Ecto neural progenitor cell (in vitro differentiated cells): ENCODE results near the gene TUBA1A.
"Not testable (repeated sequence)": the region's sequence is repeated elsewhere in the genome, so short reads cannot be mapped to it uniquely, and the experiment has no call there.

Experiments used
- DNase-seq: peaks from one replicate; pipeline ENCODE4 v3.0.0-alpha.2; 2018; ENCODE audit warnings: low spot score

TUBA1A gene

DNA sequence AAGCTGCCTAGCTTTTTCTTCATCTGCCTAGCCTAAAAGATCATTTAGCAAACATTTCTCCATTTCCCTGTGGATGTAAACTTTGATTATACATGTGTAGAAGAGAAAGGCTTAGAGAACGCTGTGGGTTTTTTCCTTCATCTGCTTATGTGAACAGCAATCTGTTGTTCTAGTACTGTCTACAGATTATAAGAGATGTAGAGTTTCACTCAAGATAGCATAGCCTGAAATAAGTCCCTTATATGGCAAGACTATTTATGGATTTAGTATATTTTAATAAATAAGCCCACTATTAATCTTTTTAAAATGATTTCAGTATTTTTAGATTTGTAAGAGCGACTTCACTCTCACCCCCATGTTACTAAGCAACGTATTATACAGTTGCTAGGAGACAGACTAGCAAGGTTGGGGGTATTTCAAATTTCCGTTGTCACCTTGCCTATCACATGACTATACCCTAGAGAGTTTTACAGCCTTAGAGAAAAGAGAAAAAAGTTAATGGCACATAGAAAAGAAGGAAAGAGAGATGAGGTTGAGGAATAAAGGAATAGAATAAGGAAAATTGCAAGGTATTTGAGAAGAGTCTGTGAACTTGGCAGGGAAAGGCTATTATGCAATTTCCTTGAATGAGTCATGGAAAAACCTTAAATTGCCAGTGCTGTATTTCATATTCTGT is 12.2 kb upstream of the TUBA1A start:
- no peak for DNase-seq

DNA sequence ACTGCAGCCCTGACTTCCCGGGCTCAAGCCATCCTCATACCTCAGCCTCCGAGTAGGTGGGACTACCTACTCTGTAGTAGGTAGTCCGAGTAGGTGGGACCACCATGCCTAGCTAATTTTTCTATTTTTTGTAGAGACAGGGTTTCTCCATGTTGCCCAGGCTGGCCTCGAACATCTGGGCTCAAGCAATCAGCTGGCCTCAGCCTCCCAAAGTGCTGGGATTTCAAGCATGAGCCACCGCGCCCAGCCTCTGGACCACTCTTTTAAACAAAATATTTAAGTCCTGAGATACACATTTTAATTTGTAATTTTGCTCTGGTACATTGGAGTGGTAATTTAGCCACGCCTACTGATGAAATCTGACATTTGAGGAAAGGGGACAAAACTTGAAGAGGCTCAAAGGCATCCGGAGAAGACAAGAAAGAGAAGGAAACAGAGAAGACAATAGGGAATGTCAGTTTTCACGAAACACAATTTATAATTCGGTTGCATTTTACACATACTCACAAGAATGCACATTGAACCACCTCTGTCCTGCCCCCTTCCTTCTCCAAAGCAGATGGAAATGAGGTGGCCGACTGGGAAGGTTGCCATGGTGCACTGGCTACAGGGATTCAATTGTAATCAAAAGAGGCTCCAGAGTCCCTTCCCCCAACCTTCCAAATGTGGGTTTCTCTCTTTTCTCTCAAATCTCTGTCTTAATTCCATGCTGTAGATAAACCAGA is 9.7 kb upstream of the TUBA1A start:
- DNase-seq: peak; percentile 68

DNA sequence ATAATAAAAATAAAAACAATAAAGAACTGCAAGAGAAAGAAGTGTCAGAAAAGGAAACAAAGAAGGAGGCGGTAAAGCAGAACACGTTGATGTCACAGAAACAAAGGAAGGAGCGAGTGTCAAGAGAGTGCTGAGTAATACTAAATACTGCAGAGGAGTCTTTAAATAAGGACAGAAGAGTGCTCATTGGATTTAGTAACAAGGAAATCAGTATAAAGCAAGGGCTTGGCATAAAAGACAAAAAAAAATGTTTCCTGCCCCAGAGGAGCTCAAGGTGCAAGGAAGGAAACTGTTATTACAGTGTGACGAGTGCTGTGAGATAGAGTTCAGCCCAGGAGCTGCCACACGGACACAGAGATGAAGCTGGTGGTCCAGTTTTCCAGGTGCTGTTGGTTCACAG is 8.4 kb upstream of the TUBA1A start:
- DNase-seq: no peak

DNA sequence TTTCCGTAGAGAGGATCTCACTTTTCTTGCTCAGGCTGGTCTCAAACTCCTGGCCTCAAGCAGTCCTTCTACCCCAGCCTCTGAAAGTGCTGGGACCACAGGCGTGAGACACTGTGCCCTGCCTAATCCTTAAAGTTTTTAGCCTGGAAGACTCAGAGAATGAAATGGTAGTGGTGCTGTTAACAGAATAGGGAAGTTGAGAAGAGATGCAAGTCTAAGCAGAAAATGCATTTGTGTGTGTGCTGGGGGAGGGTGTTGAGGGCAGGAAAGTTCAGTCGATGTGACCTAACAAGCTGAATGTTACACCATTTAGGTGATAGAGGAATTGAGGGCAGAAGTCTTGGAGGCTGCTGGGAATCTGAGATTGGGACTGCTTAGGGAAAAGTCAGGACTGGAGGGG is 6.9 kb upstream of the TUBA1A start:
- no peak for DNase-seq

DNA sequence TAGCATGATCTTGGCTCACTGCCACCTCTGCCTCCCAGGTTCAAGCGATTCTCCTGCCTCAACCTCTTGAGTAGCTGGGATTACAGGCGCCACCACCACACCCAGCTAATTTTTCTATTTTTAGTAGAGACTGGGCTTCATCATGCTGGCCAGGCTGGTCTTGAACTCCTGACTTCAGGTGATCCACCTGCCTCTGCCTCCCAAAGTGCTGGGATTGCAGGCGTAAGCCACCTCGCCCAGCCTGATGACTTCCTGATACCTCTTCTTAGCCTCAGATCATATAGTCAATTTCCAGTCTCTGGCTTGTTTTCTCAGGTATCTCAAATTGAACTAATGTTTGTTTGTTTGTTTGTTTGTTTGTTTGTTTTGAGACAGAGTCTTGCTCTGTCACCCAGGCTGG is 4.9 kb upstream of the TUBA1A start:
- not testable (repeated sequence) for DNase-seq

DNA sequence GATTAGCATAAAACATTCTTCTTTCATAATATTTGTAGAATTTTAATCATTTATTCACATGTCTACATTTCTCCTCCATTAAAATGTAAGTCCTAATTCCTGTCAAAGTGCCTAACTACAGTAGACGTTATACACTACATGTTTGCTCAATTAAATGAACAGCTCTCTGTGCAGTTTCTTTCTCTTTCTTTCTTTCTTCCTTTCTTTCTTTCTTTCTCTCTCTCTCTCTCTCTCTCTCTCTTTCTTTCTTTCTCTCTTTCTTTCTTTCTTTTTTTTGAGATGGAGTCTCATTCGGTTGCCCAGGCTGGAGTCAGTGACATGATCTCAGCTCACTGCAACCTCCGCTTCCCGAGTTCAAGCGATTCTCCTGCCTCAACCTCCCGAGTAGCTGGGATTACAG is 2.6 kb upstream of the TUBA1A start:
- DNase-seq: not testable (repeated sequence)

DNA sequence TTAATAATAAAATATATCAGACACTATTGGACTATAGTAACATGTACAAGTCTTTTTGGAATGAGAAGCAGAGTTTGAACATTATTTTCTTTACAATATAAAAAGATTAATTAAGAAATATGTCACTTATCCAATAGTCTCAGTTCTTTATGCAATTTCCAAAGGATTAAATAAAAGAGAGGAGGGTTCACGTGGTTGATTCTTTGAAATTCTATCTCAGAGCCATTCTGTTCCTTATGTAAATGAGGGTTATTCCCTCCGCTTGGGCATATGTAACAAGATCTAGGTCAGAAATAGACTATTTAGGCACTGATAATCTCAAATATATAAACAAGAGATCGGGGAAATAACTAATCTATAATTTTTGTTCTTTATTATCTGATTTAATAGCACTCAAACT is 2.1 kb upstream of the TUBA1A start:
- no peak for DNase-seq

DNA sequence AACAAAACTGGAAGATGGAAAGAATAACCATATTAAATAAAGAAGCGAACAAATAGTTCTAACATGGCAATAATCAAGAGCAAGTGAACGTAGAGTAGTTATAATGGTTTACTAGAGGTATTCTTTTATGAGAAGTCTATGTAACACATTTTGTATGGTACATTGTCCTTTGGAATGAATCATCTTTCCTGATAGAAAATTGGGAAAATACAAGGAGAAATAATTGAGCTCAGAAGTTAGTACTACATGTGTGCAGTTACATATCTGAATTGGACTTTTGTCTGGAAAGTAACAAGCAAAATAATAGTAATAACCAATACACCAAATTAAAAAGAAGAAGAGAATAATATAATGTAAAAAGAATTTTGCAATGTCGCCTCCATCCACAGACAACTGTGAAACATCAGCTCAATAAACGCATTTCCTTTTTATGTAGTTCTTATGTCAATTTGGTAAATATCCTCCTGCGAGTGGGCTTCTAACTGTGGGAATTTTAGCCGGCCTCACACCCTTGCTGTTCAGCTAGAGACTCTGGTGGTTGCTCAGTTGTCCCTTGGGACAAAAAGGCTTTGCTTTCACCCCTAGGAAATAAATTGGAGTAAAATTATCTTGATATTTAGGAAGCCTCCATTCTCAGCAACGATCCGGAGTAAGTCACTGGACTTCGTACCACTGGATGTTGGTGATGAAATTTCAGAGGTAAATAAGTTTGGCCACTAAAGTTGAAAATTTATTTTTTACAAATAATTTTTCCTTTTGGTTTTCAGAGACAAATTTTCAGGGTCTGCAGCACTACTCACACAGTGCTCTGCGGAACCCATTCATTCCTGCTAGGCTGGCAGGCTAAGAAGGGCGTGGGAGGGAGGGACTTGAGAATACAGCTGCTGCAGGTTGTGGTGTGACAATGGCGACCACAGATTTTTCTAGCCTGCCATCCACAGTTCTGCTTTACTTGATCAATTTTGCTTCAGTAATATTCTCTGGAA is 1.1 kb upstream of the TUBA1A start:
- DNase-seq: no peak

DNA sequence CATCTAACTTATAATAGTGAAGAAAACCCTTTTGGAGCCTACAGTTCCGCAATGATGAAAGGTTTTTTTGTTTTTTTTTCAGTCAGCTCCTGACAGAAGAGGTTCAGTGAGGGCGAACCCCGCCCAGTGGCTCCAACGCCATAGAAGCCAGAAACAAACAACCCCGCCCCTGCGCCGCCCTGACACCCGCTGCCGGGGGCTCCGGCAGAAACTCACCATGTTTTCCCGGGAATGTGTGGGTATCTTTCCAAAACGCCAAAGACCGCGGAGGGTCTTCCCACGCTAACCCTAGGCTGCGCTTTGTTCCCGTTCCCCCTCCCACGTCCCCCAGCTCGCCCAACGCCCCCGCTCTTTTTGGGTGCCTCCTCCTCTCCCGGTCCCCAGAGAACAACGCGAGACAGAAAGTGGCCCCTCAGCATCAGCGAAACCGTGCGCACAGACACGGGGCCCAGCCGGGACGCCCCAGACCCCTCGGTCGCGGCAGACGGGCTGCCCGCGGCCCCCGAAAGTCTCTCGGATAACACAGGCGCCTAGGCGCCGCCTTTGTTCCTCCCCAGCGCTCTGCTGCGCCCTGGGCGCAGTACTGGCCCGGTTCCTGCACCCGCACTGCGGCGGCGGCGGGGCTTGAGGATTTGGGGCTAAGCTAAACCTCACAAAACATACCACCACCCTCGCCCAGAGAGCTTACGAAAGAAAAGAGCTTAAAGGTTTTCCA is 522 bp downstream of the TUBA1A start:
- no peak for DNase-seq

DNA sequence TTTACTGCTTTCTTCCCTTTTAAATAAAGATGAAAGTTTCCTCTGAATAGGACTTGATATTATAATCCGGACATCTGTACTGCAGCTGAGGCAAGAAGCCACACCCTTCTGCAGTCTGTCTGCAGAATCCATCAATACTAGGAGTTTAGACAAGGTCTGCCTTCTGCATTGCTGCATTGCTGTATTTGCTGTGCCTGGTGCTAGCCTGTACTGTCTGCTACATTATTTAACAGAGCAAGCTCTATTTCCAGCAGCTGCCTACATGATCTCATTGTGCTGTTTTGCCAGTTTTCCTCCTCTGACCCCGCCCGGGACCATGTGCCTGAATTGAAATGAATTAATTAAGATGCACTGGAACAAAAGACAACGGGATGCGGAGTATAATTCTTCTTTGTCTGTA is 1.7 kb downstream of the TUBA1A start:
- no peak for DNase-seq

DNA sequence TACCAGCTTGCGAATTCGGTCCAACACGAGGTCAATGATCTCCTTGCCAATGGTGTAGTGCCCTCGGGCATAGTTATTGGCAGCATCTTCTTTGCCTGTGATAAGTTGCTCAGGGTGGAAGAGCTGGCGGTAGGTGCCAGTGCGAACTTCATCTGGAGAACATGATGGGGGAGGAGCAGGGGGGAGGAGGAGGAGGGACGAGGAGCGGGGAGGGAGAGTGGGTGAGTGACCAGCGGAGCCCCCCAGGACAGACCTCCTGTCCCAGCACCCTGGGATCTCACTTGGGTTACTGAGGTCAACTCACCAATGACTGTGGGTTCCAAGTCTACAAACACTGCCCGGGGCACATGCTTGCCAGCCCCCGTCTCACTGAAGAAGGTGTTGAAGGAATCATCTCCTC is 2.6 kb downstream of the TUBA1A start:
- DNase-seq: not testable (repeated sequence)

DNA sequence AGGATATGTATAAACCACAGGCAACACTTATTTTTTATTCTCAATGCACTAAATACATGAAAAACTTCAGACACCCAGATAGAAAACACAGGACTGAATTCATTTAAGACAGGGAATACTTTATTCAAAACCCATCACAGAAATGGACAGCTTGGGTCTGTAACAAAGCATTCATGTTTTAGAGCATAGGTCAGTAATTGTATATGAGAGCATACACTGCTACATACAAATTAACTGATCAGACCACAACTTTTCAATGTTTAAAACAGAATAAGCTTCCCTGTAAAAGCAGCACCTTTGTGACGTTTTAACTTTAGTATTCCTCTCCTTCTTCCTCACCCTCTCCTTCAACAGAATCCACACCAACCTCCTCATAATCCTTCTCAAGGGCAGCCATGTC is 4.2 kb downstream of the TUBA1A start:
- DNase-seq: not testable (repeated sequence)

DNA sequence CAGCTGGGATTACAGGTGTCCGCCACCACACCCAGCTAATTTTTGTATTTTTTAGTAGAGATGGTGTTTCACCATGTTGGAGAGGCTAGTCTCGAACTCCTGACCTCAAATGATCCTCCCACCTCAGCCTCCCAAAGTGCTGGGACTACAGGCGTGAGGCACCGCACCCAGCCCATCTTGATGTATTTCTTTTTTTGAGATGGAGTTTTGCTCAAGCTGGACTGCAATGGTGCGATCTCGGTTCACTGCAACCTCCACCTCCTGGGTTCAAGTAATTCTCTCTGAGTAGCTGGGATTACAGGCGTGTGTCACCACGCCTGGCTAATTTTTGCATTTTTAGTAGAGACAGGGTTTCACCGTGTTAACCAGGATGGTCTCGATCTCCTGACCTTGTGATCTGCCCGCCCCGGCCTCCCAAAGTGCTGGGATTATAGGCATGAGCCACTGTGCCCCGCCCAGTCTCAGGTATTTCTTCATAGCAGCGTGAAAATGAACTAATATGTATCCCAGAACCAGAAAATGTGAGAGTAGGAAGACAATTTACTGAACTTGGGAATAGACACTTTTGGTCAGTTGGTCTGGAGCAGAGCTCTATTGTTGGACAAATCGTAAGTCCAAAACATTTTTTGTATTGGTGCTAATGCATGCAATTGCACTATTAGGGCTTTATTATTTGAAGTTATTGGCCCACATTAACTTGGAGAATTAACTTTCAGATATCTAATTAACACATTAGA is 5.5 kb downstream of the TUBA1A start:
- DNase-seq: not testable (repeated sequence)

DNA sequence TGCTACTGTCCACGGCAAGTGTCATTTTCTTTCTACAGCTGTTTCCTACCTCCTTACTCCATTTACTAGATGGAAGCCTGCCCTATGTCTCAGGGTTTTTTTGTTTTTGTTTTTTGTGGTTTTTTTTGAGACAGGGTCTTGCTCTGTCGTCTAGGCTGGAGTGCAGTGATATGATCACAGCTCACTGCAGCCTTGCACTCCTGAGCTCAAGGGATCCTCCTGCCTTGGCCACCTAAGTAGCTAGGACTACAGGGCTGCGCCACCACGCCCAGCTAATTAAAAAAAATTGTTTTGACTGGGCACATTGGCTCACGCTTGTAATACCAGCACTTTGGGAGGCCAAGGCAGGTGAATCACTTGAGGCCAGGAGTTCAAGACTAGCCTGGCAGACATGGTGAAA is 14.7 kb downstream of the TUBA1A start:
- DNase-seq: no peak

DNA sequence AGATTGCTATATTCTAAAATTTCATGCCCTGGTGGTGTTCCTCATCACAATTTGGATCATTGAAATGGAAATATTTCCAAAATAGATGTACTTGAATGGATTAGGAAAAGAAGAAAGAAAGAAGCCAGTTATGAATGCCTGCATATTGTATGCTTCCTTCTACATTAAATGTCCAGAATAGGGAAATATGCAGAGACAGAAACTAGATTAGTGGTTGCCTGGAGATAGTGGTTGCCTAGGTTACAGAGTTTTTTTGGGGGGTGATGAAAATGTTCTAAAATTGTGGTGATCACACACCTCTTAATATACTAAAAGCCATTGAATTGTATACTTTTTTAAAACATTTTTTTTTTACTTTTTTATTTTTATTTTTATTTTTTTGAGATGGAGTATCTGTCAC is 18.0 kb downstream of the TUBA1A start:
- no peak for DNase-seq

DNA sequence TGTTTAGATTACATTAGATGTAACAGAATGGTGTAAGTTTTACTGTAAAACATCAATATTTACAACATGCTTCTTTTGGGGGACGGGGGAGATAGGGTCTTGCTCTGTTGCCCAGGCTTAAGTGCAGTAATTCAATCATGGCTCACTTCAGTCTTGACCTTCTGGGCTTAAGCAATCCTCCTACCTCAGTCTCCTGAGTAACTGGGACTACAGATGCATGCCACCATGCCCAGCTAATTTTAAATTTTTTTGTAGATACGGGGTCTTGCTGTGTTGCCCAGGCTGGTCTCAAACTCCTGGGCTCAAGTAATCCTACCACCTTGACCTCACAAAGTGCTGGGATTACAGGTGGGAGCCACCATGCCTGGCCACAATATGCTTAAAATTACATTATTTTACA is 23.8 kb downstream of the TUBA1A start:
- DNase-seq: no peak

DNA sequence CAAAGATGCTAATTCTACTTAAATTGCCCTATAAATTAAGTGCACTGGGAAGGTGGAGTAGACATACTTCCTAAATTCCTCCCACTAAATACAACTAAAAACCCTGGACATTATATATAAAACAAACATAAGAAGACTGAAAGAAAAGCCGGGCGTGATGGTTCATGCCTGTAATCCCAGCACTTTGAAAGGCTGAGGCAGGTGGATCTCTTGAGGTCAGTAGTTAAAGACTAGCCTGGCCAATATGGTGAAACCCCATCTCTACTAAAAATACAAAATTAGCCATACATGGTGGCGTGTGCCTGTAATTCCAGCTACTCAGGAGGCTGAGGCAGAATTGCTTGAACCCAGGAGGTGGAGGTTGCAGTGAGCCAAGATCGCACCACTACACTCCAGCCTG is 27.0 kb downstream of the TUBA1A start:
- not testable (repeated sequence) for DNase-seq

DNA sequence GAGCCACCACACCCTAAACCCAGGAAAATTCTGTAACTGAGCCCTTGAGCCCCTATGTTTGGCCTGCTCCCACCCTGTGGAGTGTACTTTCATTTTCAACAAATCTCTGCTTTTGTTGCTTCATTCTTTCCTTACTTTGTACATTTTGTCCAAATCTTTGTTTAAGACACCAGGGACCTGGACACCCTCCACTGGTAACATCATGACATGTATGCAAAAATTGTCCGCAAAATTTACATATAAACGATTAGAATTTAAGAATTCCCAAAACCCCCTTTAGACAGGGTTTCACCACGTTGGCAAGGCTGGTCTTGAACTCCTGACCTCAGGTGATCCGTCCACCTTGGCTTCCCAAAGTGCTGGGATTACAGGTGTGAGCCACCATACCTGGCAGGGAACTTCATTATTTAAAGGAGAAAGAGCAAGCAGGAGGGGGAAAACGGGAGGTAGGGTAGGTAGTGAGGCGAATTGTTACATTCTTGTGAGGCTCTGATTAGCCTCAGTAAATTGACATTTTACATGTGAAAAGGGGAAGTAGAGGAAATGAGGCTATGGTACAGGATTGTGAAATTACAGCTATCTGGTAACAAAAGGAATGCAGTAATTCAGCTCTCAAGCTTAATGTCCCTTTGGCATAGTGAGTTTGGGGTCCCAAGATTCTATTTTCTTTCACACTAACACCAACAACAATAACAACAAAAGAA is 27.6 kb downstream of the TUBA1A start:
- DNase-seq: no peak

DNA sequence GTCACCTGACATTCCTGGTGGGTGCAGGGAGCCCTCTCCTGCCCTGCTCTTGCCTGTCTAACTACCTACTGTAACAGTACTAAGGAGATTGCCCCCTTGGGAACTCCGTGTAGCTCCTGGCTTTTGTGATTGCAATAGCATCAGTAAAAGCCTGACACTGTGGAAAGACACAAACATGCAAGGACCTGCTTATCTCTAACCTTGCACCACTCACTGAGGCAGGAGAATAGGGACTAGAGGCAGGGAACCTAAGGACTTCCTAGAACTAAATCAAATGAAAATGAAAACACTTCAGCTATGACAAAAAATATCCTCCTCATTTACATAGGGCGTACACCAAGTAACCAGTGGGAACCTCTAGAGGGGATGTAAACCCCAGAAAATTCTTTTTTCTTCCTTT is 28.5 kb downstream of the TUBA1A start:
- DNase-seq: no peak

DNA sequence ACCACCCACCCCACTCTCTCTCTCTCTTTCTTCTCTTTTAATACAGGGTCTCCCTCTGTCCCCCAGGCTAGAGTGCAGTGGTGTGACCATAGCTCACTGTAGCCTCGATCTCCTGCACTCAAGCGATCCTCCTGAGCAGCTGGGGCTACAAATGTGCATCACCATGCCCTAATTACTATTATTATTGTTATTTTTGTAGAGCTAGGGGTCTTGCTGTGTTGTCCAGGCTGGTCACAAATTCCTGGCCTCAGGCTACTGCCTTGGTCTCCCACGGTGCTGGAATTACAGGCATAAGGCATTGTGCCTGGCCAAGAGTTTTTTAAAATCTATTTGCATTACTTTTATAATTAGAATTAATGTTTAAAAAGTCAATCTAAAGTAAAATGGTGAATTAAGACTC is 34.7 kb downstream of the TUBA1A start:
- no peak for DNase-seq

DNA sequence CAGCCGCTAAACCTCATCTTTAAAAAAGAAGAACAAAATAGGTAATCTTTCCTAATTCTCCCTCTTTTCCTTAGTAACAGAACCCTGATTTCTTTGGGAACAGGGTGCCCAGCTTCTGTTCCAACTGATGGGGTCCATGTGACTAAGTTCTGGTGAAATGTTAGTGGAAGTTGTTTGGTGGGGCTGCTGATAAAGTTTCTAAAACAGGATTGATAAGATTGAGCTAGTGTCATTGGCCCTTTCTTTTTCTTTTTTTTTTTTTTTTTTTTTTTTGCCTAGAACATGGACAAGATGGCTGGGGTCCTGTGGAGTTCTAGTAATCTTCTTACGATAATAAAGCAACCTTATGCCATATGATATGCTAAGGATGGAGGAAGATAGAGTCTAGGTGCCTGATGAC is 41.5 kb downstream of the TUBA1A start:
- DNase-seq: no peak
